H9 (cell line): ENCODE data around the gene SNX33. TPM values are rescaled to one million over a fixed set of nuclear protein-coding genes. Genes with fewer than 3 reads are reported as not detected.

Experiments
- total RNA-seq: library from RNA; stranded (reverse); gene quantifications from 2 replicates; pipeline ENCODE4 v1.2.1, GENCODE V29; 2021

The SNX33 gene
- total RNA-seq, 1 experiment from 2014 or later = 17.7 TPM

Other genes with a start within 250 kb of the SNX33 start
- 99.1 and 102 TPM in 2 replicates for gene SIN3A, start 196.2 kb upstream of the SNX33 start, total RNA-seq
- 40.9 and 42.2 TPM in 2 replicates for gene PTPN9, start 68.6 kb upstream of the SNX33 start, total RNA-seq
- 29.8 and 32.7 TPM in 2 replicates for gene SNUPN, start 22.2 kb upstream of the SNX33 start, total RNA-seq
- 97.9 and 106 TPM in 2 replicates for gene IMP3, start 7.7 kb upstream of the SNX33 start, total RNA-seq
- gene CSPG4, start 64.9 kb downstream of the SNX33 start, total RNA-seq = 2.0 and 2.1 TPM in 2 replicates
- 29.6 and 31.8 TPM in 2 replicates for gene UBE2Q2, start 195.5 kb downstream of the SNX33 start, total RNA-seq